Thyroid gland (tissue), 4 donors: ENCODE data around the gene TRIM7.

Experiments
- CTCF ChIP-seq, 6 experiments: fragments of 200-600 bp in 3 of 6; fragments of 450-650 bp in 3 of 6; sonication (generic) in 3 of 6; IDR thresholded peaks; one replicate each; pipeline ENCODE4 v1.5.1; 2016 to 2019; ENCODE audit warnings: antibody characterized with exemption in 6 of 6, mild to moderate bottlenecking in 2 of 6, inconsistent platforms in 1 of 6, moderate library complexity in 1 of 6
- POLR2A ChIP-seq, 2 donors: fragments of 450-650 bp; IDR thresholded peaks; one replicate each; pipeline ENCODE4 v1.6.1; 2017; ENCODE audit warnings: antibody characterized with exemption in 2 of 2, mild to moderate bottlenecking in 2 of 2, moderate library complexity in 1 of 2

- no peak for TF ChIP-seq CTCF (IDR thresholded peaks at IDR 0.05)
- TF ChIP-seq POLR2A (IDR thresholded peaks at IDR 0.05) = no peak
These were observed 27.6 kb upstream of the TRIM7 start for GRCh38 chr5:181232593-181232992.
